Panc1 (cell line): ENCODE measurements around the gene CLK2. TPM values are rescaled to one million over a fixed set of nuclear protein-coding genes. Genes with fewer than 3 reads are reported as not detected.

Experiments used
- ATAC-seq: fragments of 200-7000 bp; cut with Tn5 transposase; 2 replicates; pipeline ENCODE4 v1.9.1; 2020; ENCODE audit warnings: mild to moderate bottlenecking, moderate library complexity
- BruUV-seq: library from RNA; stranded (reverse); fragments of 400-500 nt; replicated peaks from 2 replicates; lab custom pipeline; 2021; lab: Mats Ljungman, UMichigan
- CTCF ChIA-PET: fragments of 300-600 bp; sonication (Branson Sonifier 250); formaldehyde crosslinking; loops from one replicate; lab custom pipeline; 2022; ENCODE audit warnings: antibody characterized with exemption; lab: Charles Lee
- POLR2A ChIA-PET: fragments of 300-600 bp; sonication (Branson Sonifier 250); formaldehyde crosslinking; loops from one replicate; lab custom pipeline; 2022; ENCODE audit warnings: antibody characterized with exemption; lab: Charles Lee
- DNase-seq: peaks from one replicate; pipeline ENCODE4 v3.0.0-alpha.2; 2010; ENCODE audit warnings: low read depth, low spot score
- H3K27ac ChIP-seq: 2 replicates; pipeline ENCODE4 v1.5.1; 2011; ENCODE audit warnings: mild to moderate bottlenecking, low read length, inconsistent platforms
- H3K27me3 ChIP-seq: fragments of 200-500 bp; sonication (Bioruptor generic); 2 replicates; pipeline ENCODE4 v1.6.0; 2014; ENCODE audit warnings: low read length, inconsistent platforms; ENCODE audit not compliant: control insufficient read depth, insufficient read depth
- H3K36me3 ChIP-seq: fragments of 200-500 bp; sonication (Bioruptor generic); 2 replicates; pipeline ENCODE4 v1.5.1; 2014; ENCODE audit warnings: inconsistent platforms, mild to moderate bottlenecking, low read length, moderate library complexity; ENCODE audit not compliant: control insufficient read depth, insufficient read depth
- H3K4me1 ChIP-seq: 2 replicates; pipeline ENCODE4 v1.5.1; 2011; ENCODE audit warnings: inconsistent platforms, mild to moderate bottlenecking, low read length, moderate library complexity; ENCODE audit not compliant: control insufficient read depth, insufficient read depth
- H3K4me3 ChIP-seq, 2 experiments: 2 replicates each; pipeline ENCODE4 v1.5.1; 2011 to 2012; ENCODE audit warnings: low read depth in 2 of 2, low read length in 2 of 2, mild to moderate bottlenecking in 2 of 2, inconsistent platforms in 1 of 2, moderate library complexity in 1 of 2
- H3K9me3 ChIP-seq: fragments of 200-500 bp; sonication (Bioruptor generic); 2 replicates; pipeline ENCODE4 v1.5.1; 2014; ENCODE audit warnings: low read depth, mild to moderate bottlenecking, inconsistent platforms, low read length, moderate library complexity; ENCODE audit not compliant: control insufficient read depth, insufficient read depth
- CTCF ChIP-seq: fragments of 450-650 bp; IDR thresholded peaks from 2 replicates; pipeline ENCODE4 v1.5.1; 2017; ENCODE audit warnings: mild to moderate bottlenecking
- POLR2AphosphoS5 ChIP-seq: IDR thresholded peaks from 2 replicates; pipeline ENCODE4 v1.6.1; 2012; ENCODE audit warnings: mild to moderate bottlenecking, low read depth, low read length, moderate library complexity
- REST ChIP-seq, 2 experiments: IDR thresholded peaks; 2 replicates each; pipeline ENCODE4 v1.6.1; 2011 to 2012; ENCODE audit warnings: low read depth in 2 of 2, control low read depth in 1 of 2, low read length in 1 of 2, mild to moderate bottlenecking in 1 of 2, moderate library complexity in 1 of 2; ENCODE audit not compliant: insufficient read depth in 1 of 2
- SIN3A ChIP-seq: IDR thresholded peaks from 2 replicates; pipeline ENCODE4 v1.6.1; 2012; ENCODE audit warnings: low read depth, mild to moderate bottlenecking, low read length, moderate library complexity, borderline replicate concordance; ENCODE audit not compliant: insufficient read depth
- TCF7L2 ChIP-seq: IDR thresholded peaks from 2 replicates; pipeline ENCODE4 v1.6.1; 2011; ENCODE audit warnings: mild to moderate bottlenecking, low read depth, low read length, inconsistent platforms
- in situ Hi-C: cut with HindIII; loops from 2 replicates; pipeline ENCODE4 v1.10.0; 2016; ENCODE audit warnings: low sequenced_read_pairs, low pct_unique_long_range_greater_than_20kb
- intact Hi-C: fragments of 100-400 bp; cut with micrococcal nuclease; formaldehyde crosslinking; loops from one replicate; pipeline ENCODE4 v1.10.0; 2022; ENCODE audit not compliant: unreplicated experiment
- total RNA-seq: library from RNA; stranded (reverse); gene quantifications from one replicate; pipeline ENCODE4 v1.2.1, GENCODE V29; 2021; ENCODE audit not compliant: unreplicated experiment

Gene CLK2
- total RNA-seq, 1 experiment from 2014 or later, result 43.6 TPM

- POLR2A ChIA-PET, result interaction anchor here (0.5 kb wide), 1 partner anchor 92 kb away, joined by 3 read pairs; no protein-coding TSS in a partner anchor
- Histone ChIP-seq H3K4me3 (no peak overlapping the region), H3K27ac (no peak overlapping the region), H3K9me3 (no peaks in the 10 kb centered on the region), H3K36me3 (no peaks in the 10 kb centered on the region), H3K27me3 (no peaks in the 10 kb centered on the region), H3K4me1 (no peaks in the 10 kb centered on the region)
- BruUV-seq, result no TSS peak
- in situ Hi-C loops (no loop called here), intact Hi-C loops (no loop called here)
- CTCF ChIA-PET, result no interaction called here
- ATAC-seq, result no peak
- no peak for DNase-seq
- no peak for TF ChIP-seq REST (IDR thresholded peaks at IDR 0.05; ENCODE audit: insufficient read depth in 1 of 2, low read depth in 2 of 2, low read length in 1 of 2)
- TF ChIP-seq TCF7L2, result no peak
- TF ChIP-seq POLR2AphosphoS5, result no peak
- no peak for TF ChIP-seq SIN3A
- no peak for TF ChIP-seq CTCF
These were observed 22.1 kb upstream of the CLK2 start for GRCh38 chr1:155295183-155295941.

- DNase-seq (no peak), ATAC-seq (no peak)
- H3K4me1 ChIP-seq, result no peaks in the 10 kb centered on the region
- no TSS peak for BruUV-seq
- intact Hi-C loops (no loop called here), in situ Hi-C loops (no loop called here)
- ChIA-PET CTCF (no interaction called here), POLR2A (interaction anchor here (0.5 kb wide), 1 partner anchor 91 kb away, joined by 3 read pairs; no protein-coding TSS in a partner anchor)
- H3K9me3 ChIP-seq, result no peaks in the 10 kb centered on the region
- no peaks in the 10 kb centered on the region for H3K36me3 ChIP-seq
- TF ChIP-seq CTCF, result no peak
- TF ChIP-seq REST (IDR thresholded peaks at IDR 0.05; ENCODE audit: insufficient read depth in 1 of 2, low read depth in 2 of 2, low read length in 1 of 2), result no peak
- no peak for TF ChIP-seq TCF7L2
- no peak for TF ChIP-seq POLR2AphosphoS5
- H3K4me3 ChIP-seq, result no peak overlapping the region
- no peaks in the 10 kb centered on the region for H3K27me3 ChIP-seq
- no peak overlapping the region for H3K27ac ChIP-seq
These were observed 21.3 kb upstream of the CLK2 start for GRCh38 chr1:155294520-155295182.
